GM19395 (cell line): ENCODE measurements around the gene HPS1.
"Not testable (repeated sequence)": the region's sequence is repeated elsewhere in the genome, so short reads cannot be mapped to it uniquely, and the experiment has no call there.

Experiments used
- ATAC-seq: cut with Tn5 transposase; IDR thresholded peaks from one replicate; pipeline ENCODE4 v1.9.1; 2021; ENCODE audit warnings: mild to moderate bottlenecking, moderate library complexity; ENCODE audit not compliant: unreplicated experiment

HPS1 gene

GRCh38 chr10:98396096-98397063 lies 50.4 kb downstream of the HPS1 start:
- no peak for ATAC-seq

- no peak for ATAC-seq
Measured at GRCh38 chr10:98394851-98395440, 51.8 kb downstream of the HPS1 start.

GRCh38 chr10:98391578-98391991 lies 55.1 kb downstream of the HPS1 start:
- no peak for ATAC-seq

GRCh38 chr10:98391065-98391464 lies 55.7 kb downstream of the HPS1 start:
- ATAC-seq: no peak

GRCh38 chr10:98390406-98390805 lies 56.3 kb downstream of the HPS1 start:
- no peak for ATAC-seq

GRCh38 chr10:98389398-98389797 lies 57.3 kb downstream of the HPS1 start:
- no peak for ATAC-seq

- ATAC-seq: no peak
Measured at GRCh38 chr10:98388101-98388655, 58.6 kb downstream of the HPS1 start.

GRCh38 chr10:98384531-98385133 lies 62.1 kb downstream of the HPS1 start:
- no peak for ATAC-seq

GRCh38 chr10:98383869-98384268 lies 62.9 kb downstream of the HPS1 start:
- ATAC-seq: no peak

- ATAC-seq: not testable (repeated sequence)
Measured at GRCh38 chr10:98383134-98383667, 63.5 kb downstream of the HPS1 start.

- ATAC-seq: no peak
Measured at GRCh38 chr10:98382691-98383101, 64.0 kb downstream of the HPS1 start.

GRCh38 chr10:98380493-98381339 lies 66.0 kb downstream of the HPS1 start:
- no peak for ATAC-seq

GRCh38 chr10:98378722-98379121 lies 68.0 kb downstream of the HPS1 start:
- no peak for ATAC-seq

- no peak for ATAC-seq
Measured at GRCh38 chr10:98377536-98377935, 69.2 kb downstream of the HPS1 start.

- no peak for ATAC-seq
Measured at GRCh38 chr10:98377001-98377400, 69.7 kb downstream of the HPS1 start.

GRCh38 chr10:98376485-98376884 lies 70.2 kb downstream of the HPS1 start:
- no peak for ATAC-seq

GRCh38 chr10:98374217-98374985 lies 72.3 kb downstream of the HPS1 start:
- ATAC-seq: no peak

GRCh38 chr10:98373260-98374040 lies 73.3 kb downstream of the HPS1 start:
- ATAC-seq: no peak
